Measurements from ENCODE around the gene HIPK2. TPM values are rescaled to one million over a fixed set of nuclear protein-coding genes. Genes with fewer than 3 reads are reported as not detected.

HIPK2 gene
- total and polyA plus RNA-seq, 7 donors: 18.1 to 166 (median 78.5) TPM

DNA sequence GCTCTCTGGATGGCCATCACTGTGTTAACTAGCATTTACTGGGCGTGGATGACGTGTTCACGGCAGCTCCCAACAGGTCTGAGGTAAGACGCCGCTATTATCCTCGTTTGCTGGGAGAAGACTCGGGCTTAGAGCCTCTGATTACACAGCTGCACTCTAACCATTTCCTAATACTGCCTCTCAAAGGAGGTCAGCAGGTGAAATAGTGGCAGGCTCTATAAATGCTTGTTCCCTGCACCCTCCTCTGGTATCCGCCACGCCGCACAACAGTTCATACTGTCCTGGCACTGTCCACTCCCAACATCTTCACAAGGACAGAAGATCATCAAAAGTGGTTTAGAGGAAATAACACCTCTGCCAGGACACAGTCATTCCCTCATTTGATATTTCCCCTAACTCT is 28.3 kb downstream of the HIPK2 start:
- no peaks in the 10 kb centered on the region for H3K36me3 ChIP-seq (ENCODE audit: insufficient read depth in 1 of 2, low read depth in 1 of 2)
- DNase-seq: peak; percentile 45 to 83
- ATAC-seq: peak; percentile 83 to 89 (median 88)
- peaks cover 91% of the 10 kb centered on the region for H3K4me1 ChIP-seq
- H3K4me3 ChIP-seq: no peak overlapping the region
- intact Hi-C loops (cut with DNase I): no loop called here
- H3K27ac ChIP-seq: peak overlapping the region; percentile 79
- H3K9me3 ChIP-seq: no peaks in the 10 kb centered on the region
- 26 to 76% (median 34%) methylated on average over 10 of the region's 10 CpGs for WGBS, 3 donors
- H3K27me3 ChIP-seq (ENCODE audit: insufficient read depth in 3 of 3, low read length in 2 of 3): no peaks in the 10 kb centered on the region
- TF ChIP-seq, protein P1, sequence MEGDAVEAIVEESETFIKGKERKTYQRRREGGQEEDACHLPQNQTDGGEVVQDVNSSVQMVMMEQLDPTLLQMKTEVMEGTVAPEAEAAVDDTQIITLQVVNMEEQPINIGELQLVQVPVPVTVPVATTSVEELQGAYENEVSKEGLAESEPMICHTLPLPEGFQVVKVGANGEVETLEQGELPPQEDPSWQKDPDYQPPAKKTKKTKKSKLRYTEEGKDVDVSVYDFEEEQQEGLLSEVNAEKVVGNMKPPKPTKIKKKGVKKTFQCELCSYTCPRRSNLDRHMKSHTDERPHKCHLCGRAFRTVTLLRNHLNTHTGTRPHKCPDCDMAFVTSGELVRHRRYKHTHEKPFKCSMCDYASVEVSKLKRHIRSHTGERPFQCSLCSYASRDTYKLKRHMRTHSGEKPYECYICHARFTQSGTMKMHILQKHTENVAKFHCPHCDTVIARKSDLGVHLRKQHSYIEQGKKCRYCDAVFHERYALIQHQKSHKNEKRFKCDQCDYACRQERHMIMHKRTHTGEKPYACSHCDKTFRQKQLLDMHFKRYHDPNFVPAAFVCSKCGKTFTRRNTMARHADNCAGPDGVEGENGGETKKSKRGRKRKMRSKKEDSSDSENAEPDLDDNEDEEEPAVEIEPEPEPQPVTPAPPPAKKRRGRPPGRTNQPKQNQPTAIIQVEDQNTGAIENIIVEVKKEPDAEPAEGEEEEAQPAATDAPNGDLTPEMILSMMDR (IDR thresholded peaks at IDR 0.05): no peak

DNA sequence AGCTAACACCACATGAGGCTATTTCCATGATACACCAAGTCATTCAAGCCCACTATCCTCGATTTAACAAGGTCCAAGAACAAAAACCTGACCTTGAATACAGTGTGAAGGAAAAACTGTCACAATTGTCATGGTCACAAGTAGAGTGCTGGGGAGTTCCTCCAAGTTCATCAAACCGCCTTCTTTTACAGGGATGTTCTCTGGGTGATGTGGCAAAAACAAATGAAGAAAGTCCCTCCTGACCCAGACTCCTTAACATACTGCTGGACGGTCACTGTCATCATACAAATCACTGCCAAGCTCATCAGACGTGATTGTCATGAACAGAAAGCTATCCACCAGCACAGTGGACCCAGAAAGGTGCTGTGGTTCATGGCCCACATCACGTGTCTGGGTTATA is 28.9 kb downstream of the HIPK2 start:
- no peaks in the 10 kb centered on the region for H3K9me3 ChIP-seq
- H3K4me1 ChIP-seq: peaks cover 91% of the 10 kb centered on the region
- no peaks in the 10 kb centered on the region for H3K36me3 ChIP-seq (ENCODE audit: insufficient read depth in 1 of 2, low read depth in 1 of 2)
- ATAC-seq (peak; percentile 11 to 27 (median 18)), DNase-seq (no peak)
- H3K27ac ChIP-seq: peak overlapping the region; percentile 79
- no peak overlapping the region for H3K4me3 ChIP-seq
- no peaks in the 10 kb centered on the region for H3K27me3 ChIP-seq (ENCODE audit: insufficient read depth in 3 of 3, low read length in 2 of 3)
- intact Hi-C loops (cut with DNase I): no loop called here
- TF ChIP-seq, protein P1 (IDR thresholded peaks at IDR 0.05): no peak
- WGBS, 3 donors: 68 to 83% (median 74%) methylated on average over 5 of the region's 5 CpGs

DNA sequence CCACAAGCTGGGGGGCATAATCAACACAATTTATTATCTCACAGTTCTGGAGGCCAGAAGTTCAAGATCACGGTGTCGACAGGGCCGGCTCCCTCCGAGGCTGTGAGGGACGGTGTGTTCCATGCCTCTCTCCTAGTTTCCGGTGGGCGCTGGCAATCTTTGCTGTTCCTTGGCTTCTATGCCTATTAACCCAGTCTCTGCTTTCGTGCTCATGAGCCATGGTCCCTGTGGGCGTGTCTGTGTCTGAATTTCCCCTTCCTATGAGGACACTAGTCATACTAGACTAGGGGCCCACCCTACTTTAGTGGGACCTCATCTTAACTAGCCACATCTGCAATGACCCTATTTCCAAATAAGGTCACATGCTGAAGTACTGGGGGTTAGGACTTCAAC is 29.4 kb downstream of the HIPK2 start:
- TF ChIP-seq, protein P1 (IDR thresholded peaks at IDR 0.05): no peak
- Histone ChIP-seq H3K4me3 (no peak overlapping the region), H3K36me3 (ENCODE audit: insufficient read depth in 1 of 2, low read depth in 1 of 2) (no peaks in the 10 kb centered on the region), H3K9me3 (no peaks in the 10 kb centered on the region), H3K27ac (peak overlapping the region; percentile 79), H3K27me3 (ENCODE audit: insufficient read depth in 3 of 3, low read length in 2 of 3) (no peaks in the 10 kb centered on the region), H3K4me1 (peaks cover 91% of the 10 kb centered on the region)
- peak in 3 of 4 donors; percentile 18 to 25 (median 22) for ATAC-seq
- DNase-seq: peak in 1 of 2 donors; percentile 63
- intact Hi-C loops (cut with DNase I): no loop called here
- WGBS, 3 donors: 34 to 69% (median 42%) methylated on average over 9 of the region's 9 CpGs

DNA sequence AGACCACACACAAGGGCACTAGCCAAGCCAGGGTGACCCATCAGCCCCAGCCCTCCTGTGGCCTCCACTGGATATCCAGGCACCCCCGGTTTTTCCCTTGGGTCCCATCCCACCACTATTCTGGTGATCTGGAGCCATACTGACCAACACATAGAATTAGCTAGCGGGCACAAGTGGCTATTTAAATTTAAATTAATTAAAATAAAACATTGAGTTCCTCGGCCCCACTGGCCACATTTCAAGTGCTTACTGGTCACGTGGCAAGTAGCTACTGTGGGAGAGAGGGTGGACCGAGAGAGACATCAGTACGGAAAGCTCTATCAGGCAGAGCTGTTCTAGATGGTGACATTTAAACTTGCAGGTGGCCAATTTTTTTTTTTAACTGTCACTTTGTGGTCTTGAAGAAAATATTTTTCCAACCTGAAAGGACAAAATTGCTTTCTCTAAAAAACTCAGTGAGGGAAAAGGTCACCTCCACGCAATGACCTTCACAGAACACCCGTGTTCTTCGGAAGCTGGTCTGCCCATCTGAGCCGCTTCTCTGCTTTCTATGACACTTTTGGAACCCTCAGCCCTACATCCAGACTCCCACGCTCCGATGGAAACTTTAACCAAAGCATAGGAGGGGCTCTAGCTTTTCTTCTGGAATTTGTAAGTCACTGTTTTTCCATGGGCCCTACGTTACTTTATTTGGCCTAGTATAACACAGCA is 30.0 kb downstream of the HIPK2 start:
- intact Hi-C loops (cut with DNase I): no loop called here
- Histone ChIP-seq H3K27me3 (ENCODE audit: insufficient read depth in 3 of 3, low read length in 2 of 3) (no peaks in the 10 kb centered on the region), H3K36me3 (ENCODE audit: insufficient read depth in 1 of 2, low read depth in 1 of 2) (no peaks in the 10 kb centered on the region), H3K9me3 (no peaks in the 10 kb centered on the region), H3K27ac (peak overlapping the region; percentile 79), H3K4me3 (no peak overlapping the region), H3K4me1 (peaks cover 91% of the 10 kb centered on the region)
- TF ChIP-seq, protein P1 (IDR thresholded peaks at IDR 0.05): no peak
- 82 to 95% (median 84%) methylated on average over 13 of the region's 13 CpGs for WGBS, 3 donors
- DNase-seq (no peak), ATAC-seq (no peak)

DNA sequence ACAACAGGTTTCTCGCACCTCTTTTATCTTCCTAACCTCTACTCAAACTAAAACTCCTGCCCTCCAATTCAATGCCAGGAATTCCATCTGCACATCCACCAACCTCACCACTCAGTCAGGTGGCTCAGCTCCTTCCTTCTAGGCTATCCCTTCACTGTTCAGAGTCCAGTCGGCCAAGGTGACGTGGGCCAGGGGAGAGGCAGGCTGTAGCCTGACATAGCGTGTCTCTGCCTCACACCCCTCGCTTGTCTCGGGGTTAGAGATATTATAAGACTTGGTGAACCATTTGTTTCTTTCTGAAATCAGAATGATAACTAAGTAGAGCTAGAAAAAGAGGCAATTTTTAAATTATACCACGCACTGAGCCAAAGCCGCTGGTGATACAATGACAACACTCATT is 31.1 kb downstream of the HIPK2 start:
- DNase-seq (no peak), ATAC-seq (no peak)
- intact Hi-C loops (cut with DNase I): no loop called here
- Histone ChIP-seq H3K9me3 (no peaks in the 10 kb centered on the region), H3K27ac (peak overlapping the region; percentile 27), H3K4me3 (no peak overlapping the region), H3K4me1 (peaks cover 91% of the 10 kb centered on the region), H3K27me3 (ENCODE audit: insufficient read depth in 3 of 3, low read length in 2 of 3) (no peaks in the 10 kb centered on the region), H3K36me3 (ENCODE audit: insufficient read depth in 1 of 2, low read depth in 1 of 2) (no peaks in the 10 kb centered on the region)
- TF ChIP-seq, protein P1 (IDR thresholded peaks at IDR 0.05): no peak
- WGBS, 3 donors: 86 to 92% (median 89%) methylated on average over 8 of the region's 8 CpGs

Data from psoas muscle (tissue), 8 donors.